H1 (cell line): ENCODE data around the gene IGF2BP3. TPM values are rescaled to one million over a fixed set of nuclear protein-coding genes. Genes with fewer than 3 reads are reported as not detected.

Experiments
- CTCF ChIA-PET: fragments of 300-600 bp; sonication (Branson Sonifier 250); formaldehyde crosslinking; loops from one replicate; lab custom pipeline; 2021; ENCODE audit not compliant: partially characterized antibody; lab: Charles Lee
- POLR2A ChIA-PET: fragments of 300-600 bp; sonication (Branson Sonifier 250); formaldehyde crosslinking; loops from one replicate; lab custom pipeline; 2021; ENCODE audit warnings: inconsistent platforms; ENCODE audit not compliant: partially characterized antibody; lab: Charles Lee
- DNase-seq, 2 experiments: peaks; one replicate each; pipeline versions ENCODE4 v3.0.0 to v3.0.0-alpha.2; 2010 to 2022; ENCODE audit warnings: low spot score in 2 of 2, low read depth in 1 of 2, mixed read lengths in 1 of 2
- FAIRE-seq: peaks from 2 replicates; lab custom pipeline; 2011; peaks lifted over from hg19 to GRCh38; lab: Jason Lieb, UNC
- H2AFZ ChIP-seq: 2 replicates; pipeline ENCODE4 v1.8.1; 2012; ENCODE audit warnings: low read length, inconsistent platforms
- H2AK5ac ChIP-seq: 2 replicates; pipeline ENCODE4 v1.6.1; 2013; ENCODE audit warnings: low read depth, low read length
- H2BK120ac ChIP-seq: replicated peaks from 2 replicates; pipeline ENCODE3; 2013; ENCODE audit warnings: low read depth, low read length, inconsistent platforms
- H2BK12ac ChIP-seq: 2 replicates; pipeline ENCODE4 v1.6.1; 2013; ENCODE audit warnings: low read depth, low read length
- H2BK15ac ChIP-seq: 2 replicates; pipeline ENCODE4 v1.6.1; 2013; ENCODE audit warnings: low read length
- H2BK20ac ChIP-seq: 2 replicates; pipeline ENCODE4 v1.6.1; 2013; ENCODE audit warnings: low read length
- H2BK5ac ChIP-seq: 2 replicates; pipeline ENCODE4 v1.6.1; 2013; ENCODE audit warnings: low read depth, low read length
- H3K14ac ChIP-seq: 2 replicates; pipeline ENCODE4 v1.6.1; 2013; ENCODE audit warnings: inconsistent platforms; ENCODE audit not compliant: insufficient read length
- H3K18ac ChIP-seq: 2 replicates; pipeline ENCODE4 v1.6.1; 2013; ENCODE audit warnings: low read length; ENCODE audit errors: extremely low read depth
- H3K23ac ChIP-seq: 2 replicates; pipeline ENCODE4 v1.6.1; 2013; ENCODE audit warnings: inconsistent platforms; ENCODE audit not compliant: insufficient read length
- H3K23me2 ChIP-seq: 2 replicates; pipeline ENCODE4 v1.6.1; 2013; ENCODE audit warnings: low read depth, low read length
- H3K27ac ChIP-seq: 2 replicates; pipeline ENCODE4 v1.6.1; 2011; ENCODE audit warnings: low read depth, low read length, inconsistent platforms
- H3K27me3 ChIP-seq, 4 experiments: replicated peaks in 1 of 4; 1 replicate in 1 of 4; 2 replicates in 3 of 4; pipeline versions ENCODE4 v1.6.1 to v1.8.1; 2011 to 2013; ENCODE audit warnings: low read length in 3 of 4, mild to moderate bottlenecking in 3 of 4, inconsistent platforms in 2 of 4, mixed read lengths in 2 of 4, moderate library complexity in 1 of 4; ENCODE audit not compliant: control insufficient read depth in 3 of 4, insufficient read depth in 3 of 4; ENCODE audit errors: extremely low read depth in 1 of 4
- H3K36me3 ChIP-seq, 4 experiments: 2 replicates each; pipeline versions ENCODE4 v1.6.1 to v1.8.1; 2011 to 2013; ENCODE audit warnings: mild to moderate bottlenecking in 4 of 4, low read length in 3 of 4, moderate library complexity in 2 of 4, control low read depth in 1 of 4, inconsistent platforms in 1 of 4; ENCODE audit not compliant: insufficient read depth in 4 of 4, control insufficient read depth in 2 of 4
- H3K4ac ChIP-seq: replicated peaks from 2 replicates; pipeline ENCODE3; 2013; ENCODE audit warnings: low read length, low read depth, mixed read lengths, inconsistent platforms; ENCODE audit not compliant: insufficient read length
- H3K4me1 ChIP-seq, 4 experiments: replicated peaks in 1 of 4; 1 replicate in 1 of 4; 2 replicates in 3 of 4; pipeline versions ENCODE4 v1.6.1 to v1.8.1; 2011 to 2013; ENCODE audit warnings: low read length in 3 of 4, inconsistent platforms in 2 of 4, mixed read lengths in 1 of 4; ENCODE audit not compliant: insufficient read depth in 4 of 4, control insufficient read depth in 3 of 4
- H3K4me2 ChIP-seq, 2 experiments: 2 replicates each; pipeline versions ENCODE4 v1.6.1 to v1.8.1; 2011 to 2013; ENCODE audit warnings: low read depth in 2 of 2, low read length in 2 of 2, control low read depth in 1 of 2, inconsistent platforms in 1 of 2, mild to moderate bottlenecking in 1 of 2; ENCODE audit not compliant: insufficient read depth in 1 of 2
- H3K4me3 ChIP-seq, 4 experiments: fragments of 200-600, 300-600 bp in 1 of 4; sonication (generic), shearing (Covaris generic), sonication (Bioruptor Twin) in 1 of 4; 2 replicates each; pipeline versions ENCODE4 v1.5.1 to v1.8.1; 2011 to 2016; ENCODE audit warnings: low read length in 4 of 4, low read depth in 3 of 4, control low read depth in 2 of 4, inconsistent platforms in 2 of 4, mild to moderate bottlenecking in 2 of 4, mixed read lengths in 1 of 4, moderate library complexity in 1 of 4; ENCODE audit not compliant: insufficient read depth in 2 of 4; ENCODE audit errors: extremely low read depth in 1 of 4
- H3K56ac ChIP-seq: replicated peaks from 2 replicates; pipeline ENCODE3; 2013; ENCODE audit warnings: low read depth, mild to moderate bottlenecking, mixed read lengths, low read length, inconsistent platforms; ENCODE audit not compliant: insufficient read length
- H3K79me1 ChIP-seq: 2 replicates; pipeline ENCODE4 v1.6.1; 2013; ENCODE audit warnings: low read depth, low read length, control low read depth
- H3K79me2 ChIP-seq, 2 experiments: 2 replicates each; pipeline versions ENCODE4 v1.6.1 to v1.8.1; 2012 to 2013; ENCODE audit warnings: low read length in 2 of 2, mild to moderate bottlenecking in 2 of 2, inconsistent platforms in 1 of 2; ENCODE audit not compliant: insufficient read depth in 2 of 2, control insufficient read depth in 1 of 2
- H3K9ac ChIP-seq, 4 experiments: replicated peaks in 1 of 4; 1 replicate in 1 of 4; 2 replicates in 3 of 4; pipeline versions ENCODE4 v1.6.1 to v1.8.1; 2011 to 2013; ENCODE audit warnings: low read depth in 3 of 4, low read length in 3 of 4, control low read depth in 2 of 4, mild to moderate bottlenecking in 2 of 4, moderate library complexity in 2 of 4, inconsistent platforms in 1 of 4; ENCODE audit errors: extremely low read depth in 1 of 4
- H3K9me3 ChIP-seq, 2 experiments: 2 replicates each; pipeline versions ENCODE4 v1.6.1 to v1.8.1; 2012 to 2013; ENCODE audit warnings: mild to moderate bottlenecking in 2 of 2, moderate library complexity in 2 of 2, control low read depth in 1 of 2, inconsistent platforms in 1 of 2, low read depth in 1 of 2, low read length in 1 of 2, mixed read lengths in 1 of 2; ENCODE audit not compliant: insufficient read depth in 2 of 2
- H4K20me1 ChIP-seq, 2 experiments: replicated peaks in 1 of 2; 2 replicates each; pipeline versions ENCODE3 to v1.8.1; 2011 to 2013; ENCODE audit warnings: inconsistent platforms in 2 of 2, low read length in 2 of 2, mild to moderate bottlenecking in 1 of 2; ENCODE audit not compliant: insufficient read depth in 2 of 2, control insufficient read depth in 1 of 2
- H4K5ac ChIP-seq: 2 replicates; pipeline ENCODE4 v1.6.1; 2013; ENCODE audit warnings: low read length, low read depth, mixed read lengths, inconsistent platforms; ENCODE audit not compliant: insufficient read length
- H4K8ac ChIP-seq: 2 replicates; pipeline ENCODE4 v1.8.0; 2013; ENCODE audit warnings: mild to moderate bottlenecking, moderate library complexity, low read length, inconsistent platforms; ENCODE audit not compliant: insufficient read depth; ENCODE audit errors: extremely low read depth
- H4K91ac ChIP-seq: replicated peaks from 2 replicates; pipeline ENCODE3; 2013; ENCODE audit warnings: low read length, mixed read lengths, inconsistent platforms; ENCODE audit not compliant: insufficient read length
- ASH2L ChIP-seq: fragments of 200-600, 300-600 bp; sonication (generic); IDR thresholded peaks from one replicate; pipeline ENCODE4 v1.7.1; 2017; ENCODE audit warnings: low read length
- EP300 ChIP-seq, 2 experiments: IDR thresholded peaks; 1 replicate in 1 of 2; 2 replicates in 1 of 2; pipeline ENCODE4 v1.6.1; 2011 to 2012; ENCODE audit warnings: low read depth in 2 of 2, low read length in 2 of 2, mild to moderate bottlenecking in 2 of 2, borderline replicate concordance in 1 of 2, inconsistent platforms in 1 of 2, moderate library complexity in 1 of 2
- HDAC6 ChIP-seq: IDR thresholded peaks from one replicate; pipeline ENCODE4 v1.7.1; 2012; ENCODE audit warnings: low read depth, mild to moderate bottlenecking, inconsistent platforms, low read length, moderate library complexity
- JUN ChIP-seq: IDR thresholded peaks from 2 replicates; pipeline ENCODE4 v1.6.1; 2011; ENCODE audit warnings: low read depth, mild to moderate bottlenecking, improper control_type of control experiment, low read length
- KDM5A ChIP-seq: fragments of 200-600 bp; IDR thresholded peaks from 2 replicates; pipeline ENCODE4 v1.7.1; 2012; ENCODE audit warnings: mild to moderate bottlenecking, low read length, inconsistent platforms, mixed read lengths
- PHF8 ChIP-seq: fragments of 200-600 bp; sonication (generic); conservative IDR thresholded peaks from 2 replicates; pipeline ENCODE4 v1.7.1; 2012; ENCODE audit warnings: low read depth, mild to moderate bottlenecking, inconsistent platforms, low read length, moderate library complexity
- SUZ12 ChIP-seq: fragments of 200-600 bp; sonication (generic); IDR thresholded peaks from 2 replicates; pipeline ENCODE4 v1.6.1; 2012; ENCODE audit warnings: mild to moderate bottlenecking, inconsistent platforms, low read length, moderate library complexity, mixed read lengths
- TAF1 ChIP-seq: IDR thresholded peaks from 2 replicates; pipeline ENCODE4 v1.6.1; 2011; ENCODE audit warnings: mild to moderate bottlenecking, low read depth, low read length
- TAF7 ChIP-seq: optimal IDR thresholded peaks from 2 replicates; pipeline ENCODE3; 2011; ENCODE audit warnings: low read depth, mild to moderate bottlenecking, inconsistent platforms, low read length, moderate library complexity, borderline replicate concordance
- YY1 ChIP-seq: IDR thresholded peaks from 2 replicates; pipeline ENCODE4 v1.6.1; 2011; ENCODE audit warnings: low read depth, mild to moderate bottlenecking, low read length
- WGBS, 2 experiments: shearing (Covaris generic) in 1 of 2; methylation state at CpG; one replicate each; pipeline versions ENCODE4 v1.1.6 to v1.1.7; 2013 to 2015; ENCODE audit warnings: low lambda C conversion rate in 2 of 2, mixed read lengths in 2 of 2, inconsistent platforms in 1 of 2, low coverage in 1 of 2, missing lambda C conversion rate in 1 of 2; ENCODE audit not compliant: insufficient replicate concordance in 2 of 2, insufficient coverage in 1 of 2, insufficient read length in 1 of 2; ENCODE audit errors: extremely low coverage in 1 of 2, missing lambda C conversion rate in 1 of 2; 5-methylcytosine and 5-hydroxymethylcytosine counted together
- polyA plus RNA-seq, 7 experiments: library from polyadenylated mRNA; depleted of rRNA in 3 of 7; stranded (reverse) in 5 of 7; unstranded in 2 of 7; fragments of >200 nt in 5 of 7; fragments of 200-250 nt in 2 of 7; gene quantifications; 1 replicate in 5 of 7; 2 replicates in 1 of 7; 4 replicates in 1 of 7; pipeline versions ENCODE4 v1.2.1 to v1.2.3, GENCODE V29; 2011 to 2013; ENCODE audit warnings: missing spikeins in 2 of 7, mixed read lengths in 2 of 7
- total RNA-seq: library from RNA; stranded (reverse); fragmentation: NEBNext Ultra II Directional; extraction: Animal tissue kit (Norgen Biotek cat#: 25700); gene quantifications from 2 replicates; pipeline ENCODE4 v1.2.1, GENCODE V29; 2021
- TF ChIP-seq, protein P1 (sequence below): IDR thresholded peaks from 2 replicates; pipeline ENCODE4 v1.6.1; 2011; ENCODE audit warnings: low read depth, mild to moderate bottlenecking, low read length; ENCODE audit not compliant: insufficient read depth

IGF2BP3 gene
- total and polyA plus RNA-seq, 2 of the 8 experiments (the other 6 are each of a cell fraction or from before 2014, with no cell fraction given) = 66.3 to 193 TPM

DNA sequence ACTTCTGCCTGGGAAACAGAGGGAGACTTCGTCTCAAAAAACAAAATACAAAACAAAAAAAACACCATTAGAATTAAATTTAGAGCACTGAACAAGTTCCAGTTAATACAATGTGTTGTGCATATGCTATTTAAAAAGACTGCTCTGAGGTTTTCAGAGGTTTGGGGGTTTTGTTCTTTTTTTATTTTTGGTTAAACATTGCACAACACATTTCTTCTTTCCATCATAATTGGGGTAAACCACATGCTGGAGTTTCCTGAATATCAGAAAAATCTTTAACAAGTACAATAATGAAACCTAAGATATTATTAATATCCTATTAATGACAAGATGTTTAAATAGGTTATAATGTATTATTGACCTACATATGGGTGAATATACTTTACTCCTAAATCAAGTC lies 26.3 kb downstream of the IGF2BP3 start:
- Histone ChIP-seq H3K56ac (no peak overlapping the region), H2BK5ac (no peak overlapping the region), H4K91ac (no peak overlapping the region), H2BK20ac (no peak overlapping the region), H4K5ac (no peak overlapping the region), H3K23ac (no peak overlapping the region), H3K4ac (no peak overlapping the region), H3K9me3 (no peaks in the 10 kb centered on the region), H3K4me3 (no peak overlapping the region), H3K4me2 (no peak overlapping the region), H3K9ac (no peak overlapping the region), H3K36me3 (peaks cover 0 to 40% (median 3%) of the 10 kb centered on the region in 4 experiments; a peak in 2 of 8 replicates), H2BK120ac (no peak overlapping the region), H3K79me2 (peaks cover 24 to 99% of the 10 kb centered on the region in 2 experiments), H2BK15ac (no peak overlapping the region), H3K4me1 (peaks cover 0 to 3% (median 0%) of the 10 kb centered on the region in 4 experiments; a peak in 1 of 7 replicates), H3K27me3 (no peaks in the 10 kb centered on the region), H2BK12ac (no peak overlapping the region), H3K23me2 (no peaks in the 10 kb centered on the region), H3K79me1 (no peaks in the 10 kb centered on the region; the same call in 1 of the 2 replicates), H3K27ac (no peak overlapping the region), H2AFZ (no peak overlapping the region), H2AK5ac (no peak overlapping the region), H3K14ac (no peak overlapping the region), H3K18ac (no peak overlapping the region), H4K20me1 (peaks cover 12 to 15% of the 10 kb centered on the region in 2 experiments), H4K8ac (no peak overlapping the region)
- DNase-seq (no peak), FAIRE-seq (no peak)
- 100% methylated on average over 1 of the region's 1 CpG; no CpG with 5 or more reads in 1 of the 2 experiments for WGBS, 2 experiments
- CTCF ChIA-PET = interaction anchor here (1.3 kb wide), 1 partner anchor 11 kb away, joined by 3 read pairs; no protein-coding TSS in a partner anchor
- POLR2A ChIA-PET = interaction anchor here (0.9 to 2.4 kb wide), 9 partner anchors 10 to 43 kb away, joined by 3 to 10 read pairs (median 3); no protein-coding TSS in a partner anchor
- TF ChIP-seq KDM5A (no peak), EP300 (IDR thresholded peaks at IDR 0.05; ENCODE audit: borderline replicate concordance in 1 of 2, low read depth in 2 of 2, low read length in 2 of 2) (no peak), SUZ12 (no peak), PHF8 (no peak), ASH2L (no peak), TAF7 (no peak), TAF1 (no peak), JUN (no peak), YY1 (no peak), HDAC6 (no peak)
- TF ChIP-seq, protein P1, sequence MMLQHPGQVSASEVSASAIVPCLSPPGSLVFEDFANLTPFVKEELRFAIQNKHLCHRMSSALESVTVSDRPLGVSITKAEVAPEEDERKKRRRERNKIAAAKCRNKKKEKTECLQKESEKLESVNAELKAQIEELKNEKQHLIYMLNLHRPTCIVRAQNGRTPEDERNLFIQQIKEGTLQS = no peak
